H1 (cell line): ENCODE data around the gene ADGRL3.

Experiments
- E2F6 ChIP-seq: IDR thresholded peaks from 2 replicates; pipeline ENCODE4 v1.6.1; 2012; ENCODE audit warnings: inconsistent platforms
- MAX ChIP-seq: IDR thresholded peaks from 2 replicates; pipeline ENCODE4 v1.6.1; 2012; ENCODE audit warnings: inconsistent platforms
- PHF8 ChIP-seq: fragments of 200-600 bp; sonication (generic); conservative IDR thresholded peaks from 2 replicates; pipeline ENCODE4 v1.7.1; 2012; ENCODE audit warnings: low read depth, mild to moderate bottlenecking, inconsistent platforms, low read length, moderate library complexity
- POLR2A ChIP-seq, 2 experiments: IDR thresholded peaks; 1 replicate in 1 of 2; 2 replicates in 1 of 2; pipeline ENCODE4 v1.6.1; 2011; ENCODE audit warnings: low read depth in 2 of 2, low read length in 2 of 2, mild to moderate bottlenecking in 2 of 2; ENCODE audit errors: control extremely low read depth in 1 of 2
- RFX5 ChIP-seq: IDR thresholded peaks from 2 replicates; pipeline ENCODE4 v1.6.1; 2011; ENCODE audit warnings: low read depth, low read length, improper control_type of control experiment, borderline replicate concordance
- SIN3A ChIP-seq, 2 experiments: IDR thresholded peaks in 1 of 2; conservative IDR thresholded peaks in 1 of 2; 2 replicates each; pipeline ENCODE4 v1.6.1; 2011 to 2012; ENCODE audit warnings: low read length in 2 of 2, improper control_type of control experiment in 1 of 2, low read depth in 1 of 2, mild to moderate bottlenecking in 1 of 2
- SRF ChIP-seq: IDR thresholded peaks from 2 replicates; pipeline ENCODE4 v1.6.1; 2011; ENCODE audit warnings: mild to moderate bottlenecking, low read depth, low read length, moderate library complexity
- TAF1 ChIP-seq: IDR thresholded peaks from 2 replicates; pipeline ENCODE4 v1.6.1; 2011; ENCODE audit warnings: mild to moderate bottlenecking, low read depth, low read length
- YY1 ChIP-seq: IDR thresholded peaks from 2 replicates; pipeline ENCODE4 v1.6.1; 2011; ENCODE audit warnings: low read depth, mild to moderate bottlenecking, low read length
- ZNF274 ChIP-seq: IDR thresholded peaks from 2 replicates; pipeline ENCODE4 v1.7.0; 2012; ENCODE audit warnings: low read length, borderline replicate concordance; ENCODE audit errors: extremely low read depth
- TF ChIP-seq, protein P1 (sequence below), 3 experiments: IDR thresholded peaks; 1 replicate in 2 of 3; 2 replicates in 1 of 3; pipeline versions ENCODE4 v1.5.1 to v1.6.1; 2011; ENCODE audit warnings: low read length in 3 of 3, mild to moderate bottlenecking in 3 of 3, inconsistent platforms in 2 of 3, low read depth in 1 of 3, moderate library complexity in 1 of 3; ENCODE audit not compliant: insufficient read depth in 1 of 3; ENCODE audit errors: control extremely low read depth in 1 of 3

DNA sequence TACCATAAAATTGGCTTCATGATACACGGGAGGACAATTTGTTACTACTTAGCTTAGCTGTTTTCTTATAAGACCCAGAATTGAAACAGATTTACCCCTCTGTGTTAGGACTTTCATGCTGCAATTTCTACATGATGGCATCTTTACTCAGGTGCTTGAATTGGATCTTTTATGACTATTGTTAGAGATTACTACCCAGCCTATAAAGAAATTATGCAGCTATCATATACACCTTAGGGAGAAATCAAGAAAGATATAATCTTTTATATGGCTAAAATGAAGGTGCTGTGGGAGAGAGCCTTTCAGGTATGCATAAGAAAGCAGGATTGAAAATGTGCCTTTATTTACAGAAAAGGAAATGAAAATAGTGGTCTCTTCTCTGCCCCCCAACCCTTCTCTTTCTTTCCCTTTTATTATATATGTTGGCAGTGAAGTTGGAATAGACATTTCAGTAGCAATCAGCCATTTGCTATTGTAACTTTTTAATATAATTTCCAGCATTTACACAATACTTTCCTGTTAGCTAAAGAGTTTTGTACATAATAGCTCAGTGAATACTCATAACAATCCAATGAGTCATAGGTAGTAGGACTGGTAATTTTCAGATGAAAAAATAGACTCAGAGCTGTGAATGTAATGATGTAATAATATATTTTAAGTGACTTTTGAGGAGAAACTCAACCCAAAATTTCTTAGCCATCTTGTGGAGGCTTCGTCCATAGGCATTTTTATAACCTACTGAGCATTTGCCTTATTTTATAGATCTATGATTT is 311.8 kb downstream of the ADGRL3 start:
- TF ChIP-seq SRF (no peak), PHF8 (no peak), TAF1 (no peak), RFX5 (no peak), E2F6 (no peak), POLR2A (IDR thresholded peaks at IDR 0.05; ENCODE audit: control extremely low read depth in 1 of 2, low read depth in 2 of 2, low read length in 2 of 2) (no peak), MAX (no peak), SIN3A (conservative IDR thresholded peaks at IDR 0.05 in 1 of 2, IDR thresholded peaks at IDR 0.05 in 1 of 2; ENCODE audit: low read depth in 1 of 2, low read length in 2 of 2) (no peak), YY1 (no peak), ZNF274 (no peak)
- TF ChIP-seq, protein P1, sequence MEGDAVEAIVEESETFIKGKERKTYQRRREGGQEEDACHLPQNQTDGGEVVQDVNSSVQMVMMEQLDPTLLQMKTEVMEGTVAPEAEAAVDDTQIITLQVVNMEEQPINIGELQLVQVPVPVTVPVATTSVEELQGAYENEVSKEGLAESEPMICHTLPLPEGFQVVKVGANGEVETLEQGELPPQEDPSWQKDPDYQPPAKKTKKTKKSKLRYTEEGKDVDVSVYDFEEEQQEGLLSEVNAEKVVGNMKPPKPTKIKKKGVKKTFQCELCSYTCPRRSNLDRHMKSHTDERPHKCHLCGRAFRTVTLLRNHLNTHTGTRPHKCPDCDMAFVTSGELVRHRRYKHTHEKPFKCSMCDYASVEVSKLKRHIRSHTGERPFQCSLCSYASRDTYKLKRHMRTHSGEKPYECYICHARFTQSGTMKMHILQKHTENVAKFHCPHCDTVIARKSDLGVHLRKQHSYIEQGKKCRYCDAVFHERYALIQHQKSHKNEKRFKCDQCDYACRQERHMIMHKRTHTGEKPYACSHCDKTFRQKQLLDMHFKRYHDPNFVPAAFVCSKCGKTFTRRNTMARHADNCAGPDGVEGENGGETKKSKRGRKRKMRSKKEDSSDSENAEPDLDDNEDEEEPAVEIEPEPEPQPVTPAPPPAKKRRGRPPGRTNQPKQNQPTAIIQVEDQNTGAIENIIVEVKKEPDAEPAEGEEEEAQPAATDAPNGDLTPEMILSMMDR (IDR thresholded peaks at IDR 0.05; ENCODE audit: control extremely low read depth in 1 of 3, insufficient read depth in 1 of 3, low read depth in 1 of 3, low read length in 3 of 3), result no peak
